ENCODE data around the gene NRAP.

The NRAP gene

DNA sequence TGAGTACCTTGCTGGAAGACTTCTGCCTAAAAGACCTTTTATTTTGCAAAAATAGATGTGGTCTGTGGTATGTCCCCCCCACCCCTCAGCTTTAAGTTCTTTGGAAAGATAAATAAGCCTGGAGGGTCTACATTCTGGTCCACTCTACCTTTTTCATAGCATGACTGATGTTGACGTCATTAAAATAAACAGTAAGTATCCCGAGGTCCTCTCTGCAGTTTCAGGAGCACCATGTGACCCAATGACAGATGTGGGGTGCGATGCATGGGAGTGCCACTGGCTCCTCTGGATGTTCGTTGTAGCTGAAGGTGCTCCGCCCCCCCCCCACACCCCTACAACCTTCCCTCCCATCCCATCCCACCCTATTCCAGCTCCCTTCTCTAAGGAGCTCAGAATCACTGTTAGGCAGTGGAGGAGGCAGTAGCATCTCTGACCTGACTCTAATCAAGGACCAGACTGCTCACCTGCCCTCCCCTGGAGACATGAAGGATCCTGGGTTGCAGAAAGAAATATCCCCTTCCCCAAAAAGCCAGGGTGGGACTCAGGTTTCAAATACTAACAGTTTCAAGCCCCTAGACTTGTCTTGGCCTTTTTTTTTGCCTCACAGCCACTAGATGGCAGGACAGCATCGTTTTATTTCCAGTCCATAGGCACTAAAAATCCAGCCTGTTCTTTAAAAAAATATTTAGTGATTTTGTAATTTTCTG is 40.9 kb upstream of the NRAP start (continued):
- TF ChIP-seq, protein P1, sequence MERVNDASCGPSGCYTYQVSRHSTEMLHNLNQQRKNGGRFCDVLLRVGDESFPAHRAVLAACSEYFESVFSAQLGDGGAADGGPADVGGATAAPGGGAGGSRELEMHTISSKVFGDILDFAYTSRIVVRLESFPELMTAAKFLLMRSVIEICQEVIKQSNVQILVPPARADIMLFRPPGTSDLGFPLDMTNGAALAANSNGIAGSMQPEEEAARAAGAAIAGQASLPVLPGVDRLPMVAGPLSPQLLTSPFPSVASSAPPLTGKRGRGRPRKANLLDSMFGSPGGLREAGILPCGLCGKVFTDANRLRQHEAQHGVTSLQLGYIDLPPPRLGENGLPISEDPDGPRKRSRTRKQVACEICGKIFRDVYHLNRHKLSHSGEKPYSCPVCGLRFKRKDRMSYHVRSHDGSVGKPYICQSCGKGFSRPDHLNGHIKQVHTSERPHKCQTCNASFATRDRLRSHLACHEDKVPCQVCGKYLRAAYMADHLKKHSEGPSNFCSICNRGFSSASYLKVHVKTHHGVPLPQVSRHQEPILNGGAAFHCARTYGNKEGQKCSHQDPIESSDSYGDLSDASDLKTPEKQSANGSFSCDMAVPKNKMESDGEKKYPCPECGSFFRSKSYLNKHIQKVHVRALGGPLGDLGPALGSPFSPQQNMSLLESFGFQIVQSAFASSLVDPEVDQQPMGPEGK (tag by site-specific recombination; IDR thresholded peaks at IDR 0.05): no peak
- TF ChIP-seq ZNF132 (tag by site-specific recombination; IDR thresholded peaks at IDR 0.05; ENCODE audit: borderline replicate concordance): no peak
- TF ChIP-seq PRDM4 (tag by site-specific recombination; IDR thresholded peaks at IDR 0.05): peak; percentile 59
- no peak for TF ChIP-seq ZNF549 (tag by site-specific recombination; IDR thresholded peaks at IDR 0.05)
- TF ChIP-seq ZNF510 (tag by site-specific recombination; IDR thresholded peaks at IDR 0.05; ENCODE audit: insufficient replicate concordance): no peak
- TF ChIP-seq ZNF426 (tag by site-specific recombination; IDR thresholded peaks at IDR 0.05): no peak

- Histone ChIP-seq H3K27ac (ENCODE audit: extremely low read depth, low read depth, low read length) (no peak overlapping the region), H3K4me3 (ENCODE audit: low read depth, low read length) (no peak overlapping the region), H3K4me1 (ENCODE audit: control insufficient read depth, insufficient read depth, low read length) (no peaks in the 10 kb centered on the region), H3K9me3 (ENCODE audit: control insufficient read depth, insufficient read depth, low read depth, low read length) (no peaks in the 10 kb centered on the region), H3K36me3 (ENCODE audit: control insufficient read depth in 2 of 2, insufficient read depth in 1 of 2, low read length in 2 of 2) (peaks cover 14 to 26% of the 10 kb centered on the region in 2 experiments)
- CTCF ChIA-PET: no interaction called here
- POLR2A ChIA-PET: no interaction called here
- TF ChIP-seq, protein P2, sequence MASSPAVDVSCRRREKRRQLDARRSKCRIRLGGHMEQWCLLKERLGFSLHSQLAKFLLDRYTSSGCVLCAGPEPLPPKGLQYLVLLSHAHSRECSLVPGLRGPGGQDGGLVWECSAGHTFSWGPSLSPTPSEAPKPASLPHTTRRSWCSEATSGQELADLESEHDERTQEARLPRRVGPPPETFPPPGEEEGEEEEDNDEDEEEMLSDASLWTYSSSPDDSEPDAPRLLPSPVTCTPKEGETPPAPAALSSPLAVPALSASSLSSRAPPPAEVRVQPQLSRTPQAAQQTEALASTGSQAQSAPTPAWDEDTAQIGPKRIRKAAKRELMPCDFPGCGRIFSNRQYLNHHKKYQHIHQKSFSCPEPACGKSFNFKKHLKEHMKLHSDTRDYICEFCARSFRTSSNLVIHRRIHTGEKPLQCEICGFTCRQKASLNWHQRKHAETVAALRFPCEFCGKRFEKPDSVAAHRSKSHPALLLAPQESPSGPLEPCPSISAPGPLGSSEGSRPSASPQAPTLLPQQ (tag by site-specific recombination; IDR thresholded peaks at IDR 0.05): no peak
- TF ChIP-seq OVOL3 (tag by site-specific recombination; IDR thresholded peaks at IDR 0.05) (no peak), ZNF202 (tag by site-specific recombination; IDR thresholded peaks at IDR 0.05; ENCODE audit: borderline replicate concordance) (no peak), ZNF776 (tag by site-specific recombination; IDR thresholded peaks at IDR 0.05; ENCODE audit: borderline replicate concordance) (no peak), ZSCAN16 (tag by site-specific recombination; IDR thresholded peaks at IDR 0.05) (no peak), ZBTB48 (tag by site-specific recombination; IDR thresholded peaks at IDR 0.05) (no peak), PBX3 (CRISPR knock-in tag; IDR thresholded peaks at IDR 0.05) (no peak)
- TF ChIP-seq, protein P3, sequence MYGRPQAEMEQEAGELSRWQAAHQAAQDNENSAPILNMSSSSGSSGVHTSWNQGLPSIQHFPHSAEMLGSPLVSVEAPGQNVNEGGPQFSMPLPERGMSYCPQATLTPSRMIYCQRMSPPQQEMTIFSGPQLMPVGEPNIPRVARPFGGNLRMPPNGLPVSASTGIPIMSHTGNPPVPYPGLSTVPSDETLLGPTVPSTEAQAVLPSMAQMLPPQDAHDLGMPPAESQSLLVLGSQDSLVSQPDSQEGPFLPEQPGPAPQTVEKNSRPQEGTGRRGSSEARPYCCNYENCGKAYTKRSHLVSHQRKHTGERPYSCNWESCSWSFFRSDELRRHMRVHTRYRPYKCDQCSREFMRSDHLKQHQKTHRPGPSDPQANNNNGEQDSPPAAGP (tag by site-specific recombination; IDR thresholded peaks at IDR 0.05): no peak
Observed at GRCh38 chr10:113697595-113697994, 33.8 kb upstream of the NRAP start.

DNA sequence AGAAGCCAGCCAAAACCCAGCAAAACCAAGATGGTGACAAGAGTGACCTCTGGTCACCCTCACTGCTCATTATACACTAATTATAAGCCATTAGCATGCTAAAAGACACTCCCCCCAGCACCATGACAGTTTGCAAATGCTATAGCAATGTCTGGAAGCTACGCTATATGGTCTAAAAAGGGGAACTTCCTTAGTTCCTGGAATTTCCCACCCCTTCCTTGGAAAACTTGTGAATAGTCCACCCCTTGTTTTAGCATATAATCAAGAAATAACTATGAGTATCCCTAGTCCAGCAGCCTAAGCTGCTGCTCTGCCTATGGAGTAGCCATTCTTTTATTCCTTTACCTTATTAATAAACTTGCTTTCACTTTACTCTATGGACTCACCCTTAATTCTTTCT is 31.9 kb upstream of the NRAP start:
- TF ChIP-seq PBX3 (CRISPR knock-in tag; IDR thresholded peaks at IDR 0.05) (no peak), ZNF26 (tag by site-specific recombination; IDR thresholded peaks at IDR 0.05) (no peak), ZNF2 (tag by site-specific recombination; IDR thresholded peaks at IDR 0.05) (no peak), ZBTB1 (tag by site-specific recombination; IDR thresholded peaks at IDR 0.05) (no peak), ZNF202 (tag by site-specific recombination; IDR thresholded peaks at IDR 0.05; ENCODE audit: borderline replicate concordance) (no peak), ZNF501 (tag by site-specific recombination; IDR thresholded peaks at IDR 0.05) (no peak)
- TF ChIP-seq, protein P4, sequence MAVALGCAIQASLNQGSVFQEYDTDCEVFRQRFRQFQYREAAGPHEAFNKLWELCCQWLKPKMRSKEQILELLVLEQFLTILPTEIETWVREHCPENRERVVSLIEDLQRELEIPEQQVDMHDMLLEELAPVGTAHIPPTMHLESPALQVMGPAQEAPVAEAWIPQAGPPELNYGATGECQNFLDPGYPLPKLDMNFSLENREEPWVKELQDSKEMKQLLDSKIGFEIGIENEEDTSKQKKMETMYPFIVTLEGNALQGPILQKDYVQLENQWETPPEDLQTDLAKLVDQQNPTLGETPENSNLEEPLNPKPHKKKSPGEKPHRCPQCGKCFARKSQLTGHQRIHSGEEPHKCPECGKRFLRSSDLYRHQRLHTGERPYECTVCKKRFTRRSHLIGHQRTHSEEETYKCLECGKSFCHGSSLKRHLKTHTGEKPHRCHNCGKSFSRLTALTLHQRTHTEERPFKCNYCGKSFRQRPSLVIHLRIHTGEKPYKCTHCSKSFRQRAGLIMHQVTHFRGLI (tag by site-specific recombination; IDR thresholded peaks at IDR 0.05): no peak
- peaks cover 10 to 33% of the 10 kb centered on the region in 2 experiments for H3K36me3 ChIP-seq (ENCODE audit: control insufficient read depth in 2 of 2, insufficient read depth in 1 of 2, low read length in 2 of 2)
- H3K4me1 ChIP-seq (ENCODE audit: control insufficient read depth, insufficient read depth, low read length): no peaks in the 10 kb centered on the region
- no peak overlapping the region for H3K4me3 ChIP-seq (ENCODE audit: low read depth, low read length)
- H3K9me3 ChIP-seq (ENCODE audit: control insufficient read depth, insufficient read depth, low read depth, low read length): no peaks in the 10 kb centered on the region
- POLR2A ChIA-PET: no interaction called here
- H3K27ac ChIP-seq (ENCODE audit: extremely low read depth, low read depth, low read length): no peak overlapping the region
- CTCF ChIA-PET: no interaction called here

Data from HEK293 (cell line).